A549 treated with dexamethasone at 1 μM for 4 hours (cell line): ENCODE data around the gene TMEM61. TPM values are rescaled to one million over a fixed set of nuclear protein-coding genes. Genes with fewer than 3 reads are reported as not detected.

Experiments
- total RNA-seq: library from RNA; stranded (reverse); fragments of 200-300 nt; extraction: Qiagen RNA extraction; gene quantifications from 5 replicates; pipeline ENCODE4 v1.2.3, GENCODE V29; 2022

The TMEM61 gene
- total RNA-seq: 0.43 to 1.4 TPM (median 0.88 TPM) in 5 replicates

GRCh38 chr1:54980528-54981241, at the start of gene TMEM61:
TMEM61 (plus strand) TSS chr1:54980628; CDS start chr1:54981066, 438 bp downstream.

GRCh38 chr1:54998677-54999076, 18.2 kb downstream of the TMEM61 start, which contains the start of gene BSND:
BSND (plus strand) TSS chr1:54998933; CDS start chr1:54999187, 254 bp downstream.

GRCh38 chr1:55039342-55040082, 59.1 kb downstream of the TMEM61 start, which contains the start of gene PCSK9:
PCSK9 (plus strand) TSS chr1:55039548; CDS start chr1:55039838, 290 bp downstream.

Other genes starting within 250 kb of the TMEM61 start
- gene PARS2, start 216.1 kb upstream of the TMEM61 start, total RNA-seq: 3.9 to 5.0 TPM (median 4.5 TPM) in 5 replicates
- gene TTC22, start 179.3 kb upstream of the TMEM61 start, total RNA-seq: not detected in 5 replicates
- 40.5 to 52.7 TPM (median 50.1 TPM) in 5 replicates for gene DHCR24, start 93.4 kb upstream of the TMEM61 start, total RNA-seq
- gene BSND, start 18.3 kb downstream of the TMEM61 start, total RNA-seq: 0.01 TPM in 1 of 5 replicates, not detected in the others
- gene PCSK9, start 58.9 kb downstream of the TMEM61 start, total RNA-seq: 1.8 to 3.2 TPM (median 2.5 TPM) in 5 replicates
- gene USP24, start 234.7 kb downstream of the TMEM61 start, total RNA-seq: 14.2 to 18.1 TPM (median 17.4 TPM) in 5 replicates